GM23248 (cell line): ENCODE data around the gene CBFA2T3. TPM values are rescaled to one million over a fixed set of nuclear protein-coding genes. Genes with fewer than 3 reads are reported as not detected.

Source experiments
- DNase-seq: peaks from one replicate; pipeline ENCODE4 v3.0.0-alpha.2; 2015
- H2AFZ ChIP-seq: fragments of 200-600 bp; sonication (generic); 2 replicates; pipeline ENCODE4 v1.6.1; 2016; ENCODE audit warnings: antibody characterized with exemption
- H3F3A ChIP-seq: fragments of 200-600 bp; sonication (generic); 2 replicates; pipeline ENCODE4 v1.6.1; 2016; ENCODE audit warnings: mild to moderate bottlenecking, antibody characterized with exemption, mixed run types; ENCODE audit not compliant: insufficient read depth
- H3K27ac ChIP-seq: fragments of 200-600 bp; sonication (generic); 2 replicates; pipeline ENCODE4 v1.5.1; 2016; ENCODE audit warnings: mild to moderate bottlenecking
- H3K27me3 ChIP-seq: fragments of 200-600 bp; sonication (generic); replicated peaks from 2 replicates; pipeline ENCODE4 v1.6.1; 2016; ENCODE audit warnings: mild to moderate bottlenecking; ENCODE audit not compliant: insufficient read depth
- H3K36me3 ChIP-seq: fragments of 200-600 bp; sonication (generic); 2 replicates; pipeline ENCODE4 v1.6.1; 2016; ENCODE audit warnings: low read depth, mild to moderate bottlenecking
- H3K4me1 ChIP-seq: fragments of 200-600 bp; sonication (generic); 2 replicates; pipeline ENCODE4 v1.6.1; 2016; ENCODE audit warnings: mild to moderate bottlenecking; ENCODE audit not compliant: insufficient read depth
- H3K4me2 ChIP-seq: fragments of 200-600 bp; sonication (generic); one replicate; pipeline ENCODE4 v1.6.1; 2016; ENCODE audit warnings: mild to moderate bottlenecking; ENCODE audit not compliant: unreplicated experiment
- H3K4me3 ChIP-seq: fragments of 200-600 bp; sonication (generic); 2 replicates; pipeline ENCODE4 v1.5.1; 2016; ENCODE audit warnings: mild to moderate bottlenecking
- H3K79me2 ChIP-seq: fragments of 200-600 bp; sonication (generic); 2 replicates; pipeline ENCODE4 v1.6.1; 2016; ENCODE audit warnings: mild to moderate bottlenecking; ENCODE audit not compliant: insufficient read depth
- H3K9ac ChIP-seq: fragments of 200-600 bp; sonication (generic); 2 replicates; pipeline ENCODE4 v1.6.1; 2016; ENCODE audit warnings: mild to moderate bottlenecking
- H3K9me2 ChIP-seq: fragments of 200-600 bp; sonication (generic); 2 replicates; pipeline ENCODE4 v1.6.1; 2016; ENCODE audit warnings: mixed run types, mild to moderate bottlenecking, moderate library complexity; ENCODE audit not compliant: insufficient read depth
- H3K9me3 ChIP-seq: fragments of 200-600 bp; sonication (generic); one replicate; pipeline ENCODE4 v1.6.1; 2017; ENCODE audit warnings: low read depth
- H4K20me1 ChIP-seq: fragments of 200-600 bp; sonication (generic); 2 replicates; pipeline ENCODE4 v1.6.0; 2016; ENCODE audit not compliant: insufficient read depth
- EZH2 ChIP-seq: fragments of 200-600 bp; sonication (generic); IDR thresholded peaks from 2 replicates; pipeline ENCODE4 v1.6.1; 2018; ENCODE audit warnings: antibody characterized with exemption, mild to moderate bottlenecking; ENCODE audit not compliant: insufficient read depth, poor library complexity, severe bottlenecking
- EZH2phosphoT487 ChIP-seq: fragments of 200-600 bp; sonication (generic); IDR thresholded peaks from 2 replicates; pipeline ENCODE4 v1.6.1; 2018; ENCODE audit warnings: antibody characterized with exemption, moderate library complexity, mild to moderate bottlenecking, low read depth; ENCODE audit not compliant: insufficient read depth
- WGBS, 2 experiments: methylation state at CpG; one replicate each; pipeline ENCODE4 v1.1.6; 2015 to 2017; ENCODE audit warnings: low lambda C conversion rate in 2 of 2, low coverage in 1 of 2; ENCODE audit errors: missing lambda C conversion rate in 2 of 2; 5-methylcytosine and 5-hydroxymethylcytosine counted together
- in situ Hi-C: fragments of 300-500 bp; cut with MboI; formaldehyde crosslinking; loops from 2 replicates; pipeline ENCODE4 v1.15.0; 2020
- polyA plus RNA-seq: library from polyadenylated mRNA; unstranded; fragments of >200 nt; fragmentation: Nextera tagmentation; extraction: Ambion mirVana; gene quantifications from 2 replicates; pipeline ENCODE4 v1.2.1, GENCODE V29; 2016
- total RNA-seq: library from RNA; depleted of rRNA; stranded (reverse); fragments of >200 nt; shearing (Covaris generic); gene quantifications from 2 replicates; pipeline ENCODE4 v1.2.3, GENCODE V29; 2014

CBFA2T3 gene
- total and polyA plus RNA-seq, 2 experiments from 2014 or later, result not detected

DNA sequence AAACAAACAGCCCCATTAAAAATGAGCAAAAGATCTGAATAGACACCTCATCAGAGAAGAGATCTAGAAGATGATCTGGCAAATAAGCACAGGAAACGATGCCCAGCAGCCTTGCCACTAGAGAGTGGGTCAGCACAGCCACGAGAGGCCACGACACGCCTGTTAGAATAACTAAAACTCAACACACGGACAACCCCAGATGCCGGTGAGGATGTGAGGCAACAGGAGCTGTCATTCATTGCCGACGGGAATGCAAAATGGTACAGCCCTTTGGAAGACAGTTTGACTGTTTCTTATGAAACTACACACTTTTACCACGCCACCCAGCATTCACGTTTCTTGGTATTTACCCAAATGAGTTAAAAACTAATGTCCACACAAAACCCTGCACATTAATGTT is 31.5 kb downstream of the CBFA2T3 start:
- Histone ChIP-seq H3K27ac (no peak overlapping the region), H3K9ac (no peak overlapping the region), H3K4me3 (no peak overlapping the region), H3K4me1 (no peaks in the 10 kb centered on the region), H4K20me1 (no peaks in the 10 kb centered on the region), H3K27me3 (peaks cover 51% of the 10 kb centered on the region), H3K79me2 (no peaks in the 10 kb centered on the region), H3K9me2 (no peaks in the 10 kb centered on the region), H2AFZ (no peak overlapping the region), H3K4me2 (no peak overlapping the region), H3F3A (no peaks in the 10 kb centered on the region), H3K9me3 (no peaks in the 10 kb centered on the region), H3K36me3 (no peaks in the 10 kb centered on the region)
- WGBS, 2 experiments, result 74 to 75% methylated on average over 10 of the region's 10 CpGs
- no peak for DNase-seq
- in situ Hi-C loops, result no loop called here
- TF ChIP-seq EZH2phosphoT487, result no peak
- TF ChIP-seq EZH2, result no peak

GRCh38 chr16:88943741-88944140 is 33.3 kb downstream of the CBFA2T3 start:
- in situ Hi-C loops, result no loop called here

DNA sequence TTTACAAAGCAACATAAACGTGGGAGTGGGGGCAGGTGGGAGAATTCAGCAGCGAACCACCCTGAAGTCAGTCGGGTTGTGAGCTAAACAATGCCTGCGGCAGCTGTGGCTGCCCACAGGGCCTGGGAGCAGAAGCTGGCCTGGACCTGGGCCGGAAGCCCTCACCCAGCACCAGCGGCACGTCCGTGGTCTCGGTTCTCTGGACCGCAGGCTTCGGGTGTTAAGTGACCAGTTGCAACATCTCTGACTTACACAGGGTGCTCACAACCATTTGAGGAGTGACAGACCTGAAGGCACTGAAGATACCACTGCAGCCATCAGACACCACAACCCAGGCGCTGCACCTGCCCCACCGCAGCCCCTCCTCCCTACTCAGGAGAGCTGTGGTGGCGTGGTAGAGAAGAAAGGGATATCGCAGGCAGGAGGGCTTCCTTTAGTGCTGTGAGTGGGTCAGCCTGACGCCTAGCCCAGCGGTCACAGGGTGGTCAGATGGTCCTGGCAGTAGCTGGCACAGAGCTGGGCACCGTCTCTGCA is 33.8 kb downstream of the CBFA2T3 start:
- no peak for TF ChIP-seq EZH2
- no peak for TF ChIP-seq EZH2phosphoT487
- Histone ChIP-seq H3K9me3 (no peaks in the 10 kb centered on the region), H2AFZ (no peak overlapping the region), H3K4me1 (no peaks in the 10 kb centered on the region), H3K4me2 (no peak overlapping the region), H3K36me3 (no peaks in the 10 kb centered on the region), H3K27me3 (peaks cover 63% of the 10 kb centered on the region), H3F3A (no peaks in the 10 kb centered on the region), H4K20me1 (no peaks in the 10 kb centered on the region), H3K4me3 (no peak overlapping the region), H3K27ac (no peak overlapping the region), H3K79me2 (no peaks in the 10 kb centered on the region), H3K9ac (no peak overlapping the region), H3K9me2 (no peaks in the 10 kb centered on the region)
- DNase-seq, result no peak
- in situ Hi-C loops, result no loop called here
- 86 to 87% methylated on average over 18 of the region's 18 CpGs for WGBS, 2 experiments

More at GRCh38 chr16:88943741-88944140, 33.3 kb downstream of the CBFA2T3 start:
- Histone ChIP-seq H3F3A (no peaks in the 10 kb centered on the region), H3K27me3 (peaks cover 64% of the 10 kb centered on the region), H3K4me3 (no peak overlapping the region), H3K9me2 (no peaks in the 10 kb centered on the region), H4K20me1 (no peaks in the 10 kb centered on the region), H3K9me3 (no peaks in the 10 kb centered on the region), H2AFZ (no peak overlapping the region), H3K4me2 (no peak overlapping the region), H3K4me1 (no peaks in the 10 kb centered on the region), H3K79me2 (no peaks in the 10 kb centered on the region), H3K27ac (no peak overlapping the region), H3K36me3 (no peaks in the 10 kb centered on the region), H3K9ac (no peak overlapping the region)
- no peak for DNase-seq
- TF ChIP-seq EZH2 (no peak), EZH2phosphoT487 (no peak)
- 80 to 83% methylated on average over 20 of the region's 20 CpGs for WGBS, 2 experiments

- in situ Hi-C loops, result no loop called here
- no peaks in the 10 kb centered on the region for H4K20me1 ChIP-seq
- H3K4me2 ChIP-seq, result no peak overlapping the region
Observed at GRCh38 chr16:88941913-88942909, 34.8 kb downstream of the CBFA2T3 start.

More at GRCh38 chr16:88941913-88942909, 34.8 kb downstream of the CBFA2T3 start:
- DNase-seq, result peak; percentile 50
- 22 to 30% methylated on average over 34 to 54 of the region's 54 CpGs for WGBS, 2 experiments
- no peaks in the 10 kb centered on the region for H3K79me2 ChIP-seq
- H3K9me2 ChIP-seq, result no peaks in the 10 kb centered on the region
- no peaks in the 10 kb centered on the region for H3K4me1 ChIP-seq
- TF ChIP-seq EZH2 (peak; percentile 41), EZH2phosphoT487 (no peak)
- H3K4me3 ChIP-seq, result no peak overlapping the region
- no peaks in the 10 kb centered on the region for H3K36me3 ChIP-seq
- no peaks in the 10 kb centered on the region for H3F3A ChIP-seq
- H3K27ac ChIP-seq, result no peak overlapping the region
- H2AFZ ChIP-seq, result no peak overlapping the region
- no peaks in the 10 kb centered on the region for H3K9me3 ChIP-seq
- no peak overlapping the region for H3K9ac ChIP-seq
- peaks cover 62% of the 10 kb centered on the region for H3K27me3 ChIP-seq
